Transverse colon (tissue), 4 donors: ENCODE data around the gene KLK1.

Experiments used
- EP300 ChIP-seq: sonication (generic); formaldehyde crosslinking; IDR thresholded peaks from one replicate; pipeline ENCODE4 v1.6.1; 2017; ENCODE audit warnings: antibody characterized with exemption, low read depth
- POLR2A ChIP-seq: fragments of 450-650 bp; IDR thresholded peaks from one replicate; pipeline ENCODE4 v1.6.1; 2016; ENCODE audit warnings: antibody characterized with exemption, mild to moderate bottlenecking, moderate library complexity
- POLR2AphosphoS5 ChIP-seq, 3 donors: sonication (generic); formaldehyde crosslinking; IDR thresholded peaks; one replicate each; pipeline ENCODE4 v1.6.1; 2016; ENCODE audit warnings: antibody characterized with exemption in 3 of 3
- TF ChIP-seq, protein P1 (sequence below), 5 experiments: fragments of 200-600 bp in 3 of 5; fragments of 450-650 bp in 2 of 5; sonication (generic) in 3 of 5; IDR thresholded peaks; 1 replicate in 2 of 5; 2 replicates in 3 of 5; pipeline ENCODE4 v1.5.1; 2016 to 2017; ENCODE audit warnings: antibody characterized with exemption in 5 of 5, inconsistent platforms in 3 of 5, mild to moderate bottlenecking in 2 of 5, moderate library complexity in 1 of 5

DNA sequence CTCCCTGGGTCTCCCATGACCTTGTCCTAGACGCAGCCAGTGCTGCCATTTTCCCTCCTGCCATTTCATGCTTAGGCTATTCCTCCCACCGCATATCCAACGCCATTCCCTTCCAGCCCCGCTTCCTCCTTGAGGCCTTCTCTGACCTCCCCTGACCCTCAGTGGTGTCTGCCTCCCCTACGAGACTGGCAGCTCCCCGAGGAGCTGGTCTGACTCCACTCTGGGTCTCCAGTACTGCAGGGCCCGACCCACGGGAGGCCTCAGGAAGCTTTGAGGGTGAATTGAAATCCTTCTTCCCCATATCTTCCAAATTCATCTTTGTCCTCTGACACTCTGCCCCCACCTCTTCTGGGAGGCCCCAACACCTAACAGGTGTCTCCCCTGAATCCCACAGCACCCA is 9.1 kb upstream of the KLK1 start:
- TF ChIP-seq, protein P1, sequence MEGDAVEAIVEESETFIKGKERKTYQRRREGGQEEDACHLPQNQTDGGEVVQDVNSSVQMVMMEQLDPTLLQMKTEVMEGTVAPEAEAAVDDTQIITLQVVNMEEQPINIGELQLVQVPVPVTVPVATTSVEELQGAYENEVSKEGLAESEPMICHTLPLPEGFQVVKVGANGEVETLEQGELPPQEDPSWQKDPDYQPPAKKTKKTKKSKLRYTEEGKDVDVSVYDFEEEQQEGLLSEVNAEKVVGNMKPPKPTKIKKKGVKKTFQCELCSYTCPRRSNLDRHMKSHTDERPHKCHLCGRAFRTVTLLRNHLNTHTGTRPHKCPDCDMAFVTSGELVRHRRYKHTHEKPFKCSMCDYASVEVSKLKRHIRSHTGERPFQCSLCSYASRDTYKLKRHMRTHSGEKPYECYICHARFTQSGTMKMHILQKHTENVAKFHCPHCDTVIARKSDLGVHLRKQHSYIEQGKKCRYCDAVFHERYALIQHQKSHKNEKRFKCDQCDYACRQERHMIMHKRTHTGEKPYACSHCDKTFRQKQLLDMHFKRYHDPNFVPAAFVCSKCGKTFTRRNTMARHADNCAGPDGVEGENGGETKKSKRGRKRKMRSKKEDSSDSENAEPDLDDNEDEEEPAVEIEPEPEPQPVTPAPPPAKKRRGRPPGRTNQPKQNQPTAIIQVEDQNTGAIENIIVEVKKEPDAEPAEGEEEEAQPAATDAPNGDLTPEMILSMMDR (IDR thresholded peaks at IDR 0.05) = no peak
- TF ChIP-seq EP300 = no peak
- no peak for TF ChIP-seq POLR2AphosphoS5 (IDR thresholded peaks at IDR 0.05)
- no peak for TF ChIP-seq POLR2A
